PC-3 (cell line): Measurements from ENCODE around the gene CYTH1. TPM values are rescaled to one million over a fixed set of nuclear protein-coding genes. Genes with fewer than 3 reads are reported as not detected.

Experiments used
- ATAC-seq: fragments of 200-7000 bp; cut with Tn5 transposase; 2 replicates; pipeline ENCODE4 v1.9.1; 2020; ENCODE audit warnings: mild to moderate bottlenecking, moderate library complexity
- BruUV-seq: library from RNA; stranded (reverse); fragments of 400-500 nt; replicated peaks from 2 replicates; lab custom pipeline; 2021; lab: Mats Ljungman, UMichigan
- CTCF ChIA-PET: fragments of 300-600 bp; sonication (Branson Sonifier 250); formaldehyde crosslinking; loops from one replicate; lab custom pipeline; 2022; ENCODE audit warnings: antibody characterized with exemption; lab: Charles Lee
- POLR2A ChIA-PET: fragments of 300-600 bp; sonication (Branson Sonifier 250); formaldehyde crosslinking; loops from one replicate; lab custom pipeline; 2022; ENCODE audit warnings: antibody characterized with exemption; ENCODE audit not compliant: unreplicated experiment; lab: Charles Lee
- DNase-seq: peaks from one replicate; pipeline ENCODE4 v3.0.0-alpha.2; 2015
- H2AFZ ChIP-seq: fragments of 300-600 bp; sonication (generic); 2 replicates; pipeline ENCODE4 v1.6.0; 2016; ENCODE audit warnings: antibody characterized with exemption, low read length
- H3F3A ChIP-seq: fragments of 300-600 bp; sonication (generic); one replicate; pipeline ENCODE4 v1.6.0; 2017; ENCODE audit warnings: antibody characterized with exemption, low read length, control low read depth, mild to moderate bottlenecking; ENCODE audit not compliant: unreplicated experiment
- H3K27ac ChIP-seq: fragments of 300-600 bp; sonication (generic); 2 replicates; pipeline ENCODE4 v1.5.1; 2016; ENCODE audit warnings: mild to moderate bottlenecking, low read length
- H3K27me3 ChIP-seq: fragments of 300-600 bp; sonication (generic); 2 replicates; pipeline ENCODE4 v1.6.1; 2016; ENCODE audit warnings: low read length, mixed read lengths
- H3K36me3 ChIP-seq: fragments of 300-600 bp; sonication (generic); 2 replicates; pipeline ENCODE4 v1.6.1; 2016; ENCODE audit warnings: low read depth, mixed run types, low read length, mixed read lengths
- H3K4me1 ChIP-seq: fragments of 300-600 bp; sonication (generic); 2 replicates; pipeline ENCODE4 v1.5.1; 2016; ENCODE audit warnings: low read length; ENCODE audit not compliant: insufficient read depth
- H3K4me2 ChIP-seq: fragments of 300-600 bp; sonication (generic); 2 replicates; pipeline ENCODE4 v1.6.0; 2016; ENCODE audit warnings: low read length
- H3K4me3 ChIP-seq: fragments of 300-600 bp; sonication (generic); 2 replicates; pipeline ENCODE4 v1.5.1; 2016; ENCODE audit warnings: mild to moderate bottlenecking, low read length, mixed read lengths
- H3K79me2 ChIP-seq: fragments of 300-600 bp; sonication (generic); 2 replicates; pipeline ENCODE4 v1.6.1; 2017; ENCODE audit warnings: low read length, mixed read lengths
- H3K9ac ChIP-seq: fragments of 300-600 bp; sonication (generic); 2 replicates; pipeline ENCODE4 v1.6.0; 2016; ENCODE audit warnings: mild to moderate bottlenecking, low read length
- H3K9me2 ChIP-seq: fragments of 300-600 bp; sonication (generic); replicated peaks from 2 replicates; pipeline ENCODE4 v1.6.1; 2016; ENCODE audit warnings: mixed run types, low read length, mixed read lengths
- H3K9me3 ChIP-seq: fragments of 300-600 bp; sonication (generic); 2 replicates; pipeline ENCODE4 v1.6.1; 2016; ENCODE audit warnings: low read length, mixed read lengths
- H4K20me1 ChIP-seq: fragments of 300-600 bp; sonication (generic); 2 replicates; pipeline ENCODE4 v1.6.1; 2016; ENCODE audit warnings: low read length, mixed read lengths
- EZH2 ChIP-seq: fragments of 300-600 bp; sonication (generic); IDR thresholded peaks from one replicate; pipeline ENCODE4 v1.6.1; 2017; ENCODE audit warnings: antibody characterized with exemption, mild to moderate bottlenecking, low read length; ENCODE audit not compliant: unreplicated experiment
- EZH2phosphoT487 ChIP-seq: fragments of 300-600 bp; sonication (generic); IDR thresholded peaks from 2 replicates; pipeline ENCODE4 v1.6.1; 2018; ENCODE audit warnings: mild to moderate bottlenecking, antibody characterized with exemption, low read length, borderline replicate concordance
- intact Hi-C: fragments of 100-400 bp; cut with micrococcal nuclease; formaldehyde crosslinking; loops from 2 replicates; pipeline ENCODE4 v1.9.0; 2023
- total RNA-seq: library from RNA; depleted of rRNA; stranded (reverse); fragments of >200 nt; gene quantifications from 2 replicates; pipeline ENCODE4 v1.2.3, GENCODE V29; 2014
- TF ChIP-seq, protein P1 (sequence below): fragments of 300-600 bp; sonication (generic); conservative IDR thresholded peaks from 2 replicates; pipeline ENCODE4 v1.5.1; 2017; ENCODE audit warnings: antibody characterized with exemption, low read depth, mild to moderate bottlenecking, low read length

The CYTH1 gene
- total RNA-seq, 1 experiment from 2014 or later = 29.7 TPM

DNA sequence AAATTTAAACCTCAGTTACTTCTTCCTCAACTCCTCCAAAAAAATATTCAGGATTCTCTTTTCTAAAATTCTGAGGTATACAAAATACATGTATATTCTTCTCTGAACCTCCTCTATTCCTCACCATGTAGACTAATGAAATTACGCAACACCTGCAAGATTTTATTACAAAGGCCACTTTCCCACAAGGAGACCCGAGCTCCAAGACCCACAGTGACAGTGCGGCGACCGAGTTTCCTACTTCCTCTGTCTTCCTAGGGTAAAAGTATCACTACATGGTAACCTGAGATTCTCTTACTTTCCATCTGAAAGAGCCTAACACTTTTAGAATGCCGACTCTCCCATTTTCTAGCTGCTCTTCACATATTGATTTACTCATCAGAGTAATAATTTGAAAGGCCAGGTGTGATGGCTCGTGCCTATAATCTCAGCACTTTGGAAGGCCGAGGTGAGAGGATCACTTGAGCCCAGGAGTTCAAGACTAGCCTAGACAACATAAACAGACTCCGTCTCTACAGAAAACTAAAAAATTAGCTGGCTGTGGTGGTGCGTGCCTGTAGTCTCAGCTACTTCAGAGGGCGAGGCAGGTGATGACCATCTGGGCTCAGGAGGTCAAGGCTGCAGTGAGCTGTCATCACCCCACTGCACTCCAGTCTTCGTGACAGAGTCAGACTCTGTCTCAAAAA is 35.7 kb downstream of the CYTH1 start:
- DNase-seq = no peak
- CTCF ChIA-PET = no interaction called here
- Histone ChIP-seq H3K4me2 (no peak overlapping the region), H3K9ac (no peak overlapping the region), H3K9me3 (no peaks in the 10 kb centered on the region), H3K27ac (no peak overlapping the region), H3K4me3 (no peak overlapping the region), H3K27me3 (no peaks in the 10 kb centered on the region), H3F3A (no peaks in the 10 kb centered on the region), H3K9me2 (no peaks in the 10 kb centered on the region), H4K20me1 (no peaks in the 10 kb centered on the region), H2AFZ (no peak overlapping the region), H3K36me3 (no peaks in the 10 kb centered on the region), H3K4me1 (peaks cover 11% of the 10 kb centered on the region), H3K79me2 (0 out of 2 replicates have a peak, but pooled peaks cover 7% of the 10 kb centered on the region)
- BruUV-seq = no TSS peak
- intact Hi-C loops = no loop called here
- no peak for ATAC-seq
- no peak for TF ChIP-seq EZH2phosphoT487
- TF ChIP-seq, protein P1, sequence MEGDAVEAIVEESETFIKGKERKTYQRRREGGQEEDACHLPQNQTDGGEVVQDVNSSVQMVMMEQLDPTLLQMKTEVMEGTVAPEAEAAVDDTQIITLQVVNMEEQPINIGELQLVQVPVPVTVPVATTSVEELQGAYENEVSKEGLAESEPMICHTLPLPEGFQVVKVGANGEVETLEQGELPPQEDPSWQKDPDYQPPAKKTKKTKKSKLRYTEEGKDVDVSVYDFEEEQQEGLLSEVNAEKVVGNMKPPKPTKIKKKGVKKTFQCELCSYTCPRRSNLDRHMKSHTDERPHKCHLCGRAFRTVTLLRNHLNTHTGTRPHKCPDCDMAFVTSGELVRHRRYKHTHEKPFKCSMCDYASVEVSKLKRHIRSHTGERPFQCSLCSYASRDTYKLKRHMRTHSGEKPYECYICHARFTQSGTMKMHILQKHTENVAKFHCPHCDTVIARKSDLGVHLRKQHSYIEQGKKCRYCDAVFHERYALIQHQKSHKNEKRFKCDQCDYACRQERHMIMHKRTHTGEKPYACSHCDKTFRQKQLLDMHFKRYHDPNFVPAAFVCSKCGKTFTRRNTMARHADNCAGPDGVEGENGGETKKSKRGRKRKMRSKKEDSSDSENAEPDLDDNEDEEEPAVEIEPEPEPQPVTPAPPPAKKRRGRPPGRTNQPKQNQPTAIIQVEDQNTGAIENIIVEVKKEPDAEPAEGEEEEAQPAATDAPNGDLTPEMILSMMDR = no peak
- no peak for TF ChIP-seq EZH2
- POLR2A ChIA-PET = no interaction called here

DNA sequence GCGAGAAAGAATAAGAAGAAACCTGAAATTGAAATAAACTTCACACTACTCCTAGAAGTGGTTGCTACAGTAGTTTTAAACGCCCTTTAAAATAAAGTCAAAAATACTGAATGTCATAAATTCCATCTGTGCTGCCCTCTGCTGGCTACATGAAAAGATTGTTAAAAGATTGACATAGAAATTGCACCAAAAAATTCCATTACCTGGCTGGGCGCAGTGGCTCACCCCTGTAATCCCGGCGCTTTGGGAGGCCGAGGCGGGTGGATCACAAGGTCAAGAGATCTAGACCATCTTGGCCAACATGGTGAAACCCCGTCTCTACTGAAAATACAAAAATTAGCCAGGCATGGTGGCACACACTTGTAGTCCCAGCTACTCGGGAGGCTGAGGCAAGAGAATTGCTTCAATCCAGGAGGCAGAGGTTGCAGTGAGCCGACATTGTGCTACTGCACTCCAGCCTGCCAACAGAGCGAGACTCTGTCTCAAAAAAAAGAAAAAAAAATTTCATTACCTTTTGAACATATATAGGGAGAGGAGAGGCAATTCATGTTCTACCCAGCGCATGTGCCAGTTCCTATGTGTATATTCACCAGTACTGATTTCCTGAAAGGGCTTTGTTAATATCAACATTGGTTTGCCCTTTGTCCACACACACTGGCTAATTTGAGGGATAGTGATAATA is 36.5 kb downstream of the CYTH1 start:
- peak; percentile 18 for ATAC-seq
- no peak overlapping the region for H3K27ac ChIP-seq
- CTCF ChIA-PET = interaction anchor here (1.0 kb wide), 1 partner anchor 10 kb away, joined by 3 read pairs; no protein-coding TSS in a partner anchor

More for the DNA sequence above, 36.5 kb downstream of the CYTH1 start:
- BruUV-seq = no TSS peak
- no peaks in the 10 kb centered on the region for H3K27me3 ChIP-seq
- no peak overlapping the region for H3K4me2 ChIP-seq
- H3K9me2 ChIP-seq = no peaks in the 10 kb centered on the region
- H3K9ac ChIP-seq = no peak overlapping the region
- H3K4me3 ChIP-seq = no peak overlapping the region
- TF ChIP-seq, protein P1 = peak; percentile 79
- no peak for TF ChIP-seq EZH2
- H3K79me2 ChIP-seq = 0 out of 2 replicates have a peak, but pooled peaks cover 4% of the 10 kb centered on the region
- POLR2A ChIA-PET = no interaction called here
- DNase-seq = peak; percentile 65
- peaks cover 11% of the 10 kb centered on the region for H3K4me1 ChIP-seq
- no peaks in the 10 kb centered on the region for H4K20me1 ChIP-seq
- intact Hi-C loops = loop anchor here (1.0 to 2.0 kb wide), 4 partner anchors 28 to 248 kb away; no protein-coding TSS in a partner anchor
- no peaks in the 10 kb centered on the region for H3K36me3 ChIP-seq
- H3F3A ChIP-seq = no peaks in the 10 kb centered on the region
- H2AFZ ChIP-seq = no peak overlapping the region
- H3K9me3 ChIP-seq = no peaks in the 10 kb centered on the region
